PC-9 (cell line): Measurements from ENCODE around the gene DPYD. TPM values are rescaled to one million over a fixed set of nuclear protein-coding genes. Genes with fewer than 3 reads are reported as not detected.

Source experiments
- BruUV-seq: library from RNA; stranded (reverse); fragments of 400-500 nt; replicated peaks from 2 replicates; lab custom pipeline; 2021; lab: Mats Ljungman, UMichigan
- CTCF ChIA-PET: fragments of 300-600 bp; sonication (Branson Sonifier 250); formaldehyde crosslinking; loops from one replicate; lab custom pipeline; 2022; ENCODE audit warnings: antibody characterized with exemption; lab: Charles Lee
- POLR2A ChIA-PET: fragments of 300-600 bp; sonication (Branson Sonifier 250); formaldehyde crosslinking; loops from one replicate; lab custom pipeline; 2022; ENCODE audit warnings: antibody characterized with exemption; ENCODE audit not compliant: unreplicated experiment; lab: Charles Lee
- DNase-seq, 2 experiments: peaks; one replicate each; pipeline versions ENCODE4 v3.0.0 to v3.0.0-alpha.2; 2015 to 2022; ENCODE audit warnings: mixed read lengths in 1 of 2
- H2AFZ ChIP-seq: fragments of 200-600 bp; sonication (generic); 2 replicates; pipeline ENCODE4 v1.8.1; 2017; ENCODE audit warnings: antibody characterized with exemption
- H3F3A ChIP-seq: fragments of 200-600 bp; sonication (generic); 2 replicates; pipeline ENCODE4 v1.8.1; 2017; ENCODE audit warnings: antibody characterized with exemption, mild to moderate bottlenecking, low read depth; ENCODE audit not compliant: insufficient read depth
- H3K27ac ChIP-seq: fragments of 200-600 bp; sonication (generic); 2 replicates; pipeline ENCODE4 v1.6.1; 2016; ENCODE audit warnings: mixed run types
- H3K27me3 ChIP-seq: fragments of 200-600 bp; sonication (generic); 2 replicates; pipeline ENCODE4 v1.6.1; 2016; ENCODE audit warnings: low read depth, mixed run types; ENCODE audit not compliant: insufficient read depth
- H3K36me3 ChIP-seq: fragments of 200-600 bp; sonication (generic); 2 replicates; pipeline ENCODE4 v1.6.1; 2016; ENCODE audit warnings: low read depth, mixed run types
- H3K4me1 ChIP-seq: fragments of 200-600 bp; sonication (generic); replicated peaks from 2 replicates; pipeline ENCODE4 v1.6.1; 2016; ENCODE audit warnings: mixed run types; ENCODE audit not compliant: insufficient read depth
- H3K4me2 ChIP-seq: fragments of 200-600 bp; sonication (generic); 2 replicates; pipeline ENCODE4 v1.6.1; 2017; ENCODE audit warnings: mixed run types
- H3K4me3 ChIP-seq: fragments of 200-600 bp; sonication (generic); 2 replicates; pipeline ENCODE4 v1.6.1; 2016; ENCODE audit warnings: mixed run types
- H3K79me2 ChIP-seq: fragments of 200-600 bp; sonication (generic); 2 replicates; pipeline ENCODE4 v1.6.1; 2017; ENCODE audit warnings: low read depth, mixed run types
- H3K9me2 ChIP-seq: fragments of 200-600 bp; sonication (generic); 2 replicates; pipeline ENCODE4 v1.8.1; 2017; ENCODE audit warnings: mild to moderate bottlenecking; ENCODE audit not compliant: insufficient read depth
- H3K9me3 ChIP-seq: fragments of 200-600 bp; sonication (generic); 2 replicates; pipeline ENCODE4 v1.8.1; 2016; ENCODE audit warnings: low read depth; ENCODE audit not compliant: insufficient read depth
- H4K20me1 ChIP-seq: fragments of 200-600 bp; sonication (generic); 2 replicates; pipeline ENCODE4 v1.8.1; 2017; ENCODE audit not compliant: insufficient read depth
- CTCF ChIP-seq: fragments of 200-600 bp; sonication (generic); conservative IDR thresholded peaks from 2 replicates; pipeline ENCODE4 v1.6.1; 2017; ENCODE audit warnings: mixed run types, antibody characterized with exemption, mild to moderate bottlenecking, moderate library complexity
- EZH2 ChIP-seq: fragments of 200-600 bp; sonication (generic); IDR thresholded peaks from 2 replicates; pipeline ENCODE4 v1.8.0; 2017; ENCODE audit warnings: antibody characterized with exemption, low read depth
- intact Hi-C: fragments of 100-400 bp; cut with micrococcal nuclease; formaldehyde crosslinking; loops from one replicate; pipeline ENCODE4 v1.10.0; 2022; ENCODE audit not compliant: unreplicated experiment
- total RNA-seq: library from RNA; stranded (reverse); gene quantifications from 2 replicates; pipeline ENCODE4 v1.2.3, GENCODE V29; 2021

The DPYD gene
- total RNA-seq, 1 experiment from 2014 or later, result 24.1 TPM

DNA sequence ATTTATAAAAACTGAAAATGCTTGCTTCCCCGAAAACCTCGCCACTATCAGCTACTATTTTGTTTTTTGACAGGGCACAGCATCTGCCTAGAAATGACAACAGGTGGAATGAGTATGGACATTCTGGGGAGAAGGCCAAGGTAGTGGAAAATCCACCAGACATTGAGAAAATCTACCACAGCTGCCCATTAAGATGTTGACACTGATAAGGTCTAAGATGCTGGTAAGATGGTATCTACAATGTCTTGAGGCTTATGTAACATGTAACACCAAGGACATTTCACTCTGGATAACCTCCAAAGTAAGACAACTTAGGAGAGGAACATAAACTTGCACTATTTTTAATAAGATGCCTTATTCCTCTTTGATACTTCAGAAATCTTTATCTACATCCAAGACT is 825.1 kb downstream of the DPYD start:
- Histone ChIP-seq H3K9me3 (peaks cover 5% of the 10 kb centered on the region; the same call in 1 of the 2 replicates), H3K4me1 (no peaks in the 10 kb centered on the region), H3K27me3 (no peaks in the 10 kb centered on the region), H3K4me2 (no peak overlapping the region), H4K20me1 (no peaks in the 10 kb centered on the region), H3K36me3 (no peaks in the 10 kb centered on the region), H3F3A (no peaks in the 10 kb centered on the region), H3K4me3 (no peak overlapping the region), H3K27ac (no peak overlapping the region), H2AFZ (no peak overlapping the region), H3K79me2 (no peaks in the 10 kb centered on the region), H3K9me2 (no peaks in the 10 kb centered on the region)
- no peak for TF ChIP-seq CTCF
- no peak for TF ChIP-seq EZH2
- CTCF ChIA-PET, result no interaction called here
- DNase-seq, result no peak
- intact Hi-C loops, result no loop called here
- no TSS peak for BruUV-seq
- POLR2A ChIA-PET, result no interaction called here

DNA sequence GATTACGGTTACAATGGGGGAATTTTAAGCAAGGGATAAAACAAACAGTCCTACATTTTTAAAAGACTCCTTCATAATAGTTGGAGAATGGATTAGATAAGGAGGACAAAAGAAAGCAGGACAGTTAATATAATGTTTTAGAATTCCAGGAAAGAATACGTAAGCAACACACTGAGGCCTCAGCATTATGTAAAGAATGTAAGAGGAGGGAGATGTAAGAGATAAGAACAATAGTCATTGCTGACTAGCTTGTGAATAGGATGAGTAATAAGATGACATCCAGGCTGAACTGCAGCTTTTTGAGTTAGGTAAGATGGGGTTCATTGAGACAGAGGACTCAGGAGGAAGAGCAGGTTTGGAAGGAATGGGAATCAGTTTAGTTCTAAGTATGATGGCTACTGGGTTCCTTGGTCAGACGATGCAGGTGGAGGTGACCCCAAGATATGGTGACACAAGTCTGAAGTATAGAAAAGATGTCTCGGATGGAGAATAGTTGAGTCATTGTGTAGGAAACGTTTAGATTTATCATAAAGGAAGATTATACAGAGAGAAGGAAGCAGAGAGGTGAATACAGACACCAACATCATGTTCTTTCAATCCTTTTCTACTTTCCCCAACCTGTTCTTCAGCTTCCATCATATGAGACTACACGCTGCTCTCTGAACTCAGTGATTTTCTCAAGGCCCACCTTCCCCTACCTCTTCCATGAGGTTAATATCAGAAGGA is 826.4 kb downstream of the DPYD start:
- Histone ChIP-seq H3K36me3 (no peaks in the 10 kb centered on the region), H3K4me3 (no peak overlapping the region), H3K9me3 (peaks cover 5% of the 10 kb centered on the region; the same call in 1 of the 2 replicates), H3K79me2 (no peaks in the 10 kb centered on the region), H3K27ac (no peak overlapping the region), H3F3A (no peaks in the 10 kb centered on the region), H3K4me1 (no peaks in the 10 kb centered on the region), H3K4me2 (no peak overlapping the region), H3K27me3 (no peaks in the 10 kb centered on the region), H2AFZ (peak overlapping the region; percentile 0; the same call in 1 of the 2 replicates), H3K9me2 (no peaks in the 10 kb centered on the region), H4K20me1 (no peaks in the 10 kb centered on the region)
- POLR2A ChIA-PET, result interaction anchor here (0.6 kb wide), 1 partner anchor 13 kb away, joined by 7 read pairs; no protein-coding TSS in a partner anchor
- DNase-seq, result peak; percentile 1 to 64
- intact Hi-C loops, result no loop called here
- TF ChIP-seq EZH2, result no peak
- CTCF ChIA-PET, result no interaction called here
- BruUV-seq, result no TSS peak

GRCh38 chr1:97093741-97094140 is 827.1 kb downstream of the DPYD start:
- H3K4me2 ChIP-seq, result no peak overlapping the region
- H4K20me1 ChIP-seq, result no peaks in the 10 kb centered on the region
- no peaks in the 10 kb centered on the region for H3F3A ChIP-seq
- no TSS peak for BruUV-seq
- no peaks in the 10 kb centered on the region for H3K27me3 ChIP-seq
- H2AFZ ChIP-seq, result 0 out of 2 replicates have a peak overlapping the region, but pooled peaks have one; percentile 0
- no peak for TF ChIP-seq EZH2
- TF ChIP-seq CTCF, result no peak
- ChIA-PET POLR2A (interaction anchor here (0.6 kb wide), 1 partner anchor 12 kb away, joined by 7 read pairs; no protein-coding TSS in a partner anchor), CTCF (no interaction called here)
- H3K36me3 ChIP-seq, result no peaks in the 10 kb centered on the region
- H3K9me3 ChIP-seq, result peaks cover 5% of the 10 kb centered on the region; the same call in 1 of the 2 replicates
- H3K4me1 ChIP-seq, result no peaks in the 10 kb centered on the region
- no peak for DNase-seq
- no peaks in the 10 kb centered on the region for H3K9me2 ChIP-seq
- H3K79me2 ChIP-seq, result no peaks in the 10 kb centered on the region
- H3K27ac ChIP-seq, result no peak overlapping the region
- no peak overlapping the region for H3K4me3 ChIP-seq
- intact Hi-C loops, result no loop called here
